HFFc6 (cell line): ENCODE measurements around the gene SOHLH2. TPM values are rescaled to one million over a fixed set of nuclear protein-coding genes. Genes with fewer than 3 reads are reported as not detected.

ENCODE experiments used
- DNase-seq: peaks from one replicate; pipeline ENCODE4 v3.0.0-alpha.2; 2018
- H3K27ac Mint-ChIP-seq: 2 replicates; pipeline ENCODE4 v1.8.0; 2020; ENCODE audit warnings: mild to moderate bottlenecking, mixed read lengths
- H3K27me3 Mint-ChIP-seq: 2 replicates; pipeline ENCODE4 v1.8.0; 2021; ENCODE audit warnings: mild to moderate bottlenecking, moderate library complexity, mixed read lengths; ENCODE audit not compliant: insufficient read depth
- H3K36me3 Mint-ChIP-seq: 2 replicates; pipeline ENCODE4 v1.8.0; 2021; ENCODE audit warnings: low read depth, mixed read lengths
- H3K4me1 Mint-ChIP-seq: 2 replicates; pipeline ENCODE4 v1.8.0; 2020; ENCODE audit warnings: low read depth, mixed read lengths
- H3K4me3 Mint-ChIP-seq: 2 replicates; pipeline ENCODE4 v1.8.0; 2020; ENCODE audit warnings: mild to moderate bottlenecking, moderate library complexity, mixed read lengths
- H3K9me3 Mint-ChIP-seq: 2 replicates; pipeline ENCODE4 v1.8.0; 2020; ENCODE audit warnings: mild to moderate bottlenecking, mixed read lengths
- total RNA-seq, 6 experiments: library from RNA; stranded (reverse); fragmentation: NEBNext Ultra II Directional; extraction: Animal tissue kit (Norgen Biotek cat#: 25700); gene quantifications; 2 replicates in 1 of 6; 3 replicates in 5 of 6; pipeline ENCODE4 v1.2.3, GENCODE V29; 2021
- TF ChIP-seq, protein P1 (sequence below): fragments of 200-600 bp; sonication (generic); IDR thresholded peaks from 2 replicates; pipeline ENCODE4 v1.5.0; 2021; ENCODE audit warnings: antibody characterized with exemption, mild to moderate bottlenecking

SOHLH2 gene
- total RNA-seq, 6 experiments from 2014 or later, result 0.18 to 0.43 (median 0.29) TPM; not detected in 1

GRCh38 chr13:36175621-36176020 lies 38.7 kb downstream of the SOHLH2 start:
- DNase-seq, result no peak
- Mint-ChIP-seq H3K4me1 (no peaks in the 10 kb centered on the region), H3K9me3 (peaks cover 4% of the 10 kb centered on the region), H3K4me3 (no peak overlapping the region), H3K27me3 (no peaks in the 10 kb centered on the region; the same call in 1 of the 2 replicates), H3K36me3 (no peaks in the 10 kb centered on the region), H3K27ac (no peak overlapping the region)
- TF ChIP-seq, protein P1, sequence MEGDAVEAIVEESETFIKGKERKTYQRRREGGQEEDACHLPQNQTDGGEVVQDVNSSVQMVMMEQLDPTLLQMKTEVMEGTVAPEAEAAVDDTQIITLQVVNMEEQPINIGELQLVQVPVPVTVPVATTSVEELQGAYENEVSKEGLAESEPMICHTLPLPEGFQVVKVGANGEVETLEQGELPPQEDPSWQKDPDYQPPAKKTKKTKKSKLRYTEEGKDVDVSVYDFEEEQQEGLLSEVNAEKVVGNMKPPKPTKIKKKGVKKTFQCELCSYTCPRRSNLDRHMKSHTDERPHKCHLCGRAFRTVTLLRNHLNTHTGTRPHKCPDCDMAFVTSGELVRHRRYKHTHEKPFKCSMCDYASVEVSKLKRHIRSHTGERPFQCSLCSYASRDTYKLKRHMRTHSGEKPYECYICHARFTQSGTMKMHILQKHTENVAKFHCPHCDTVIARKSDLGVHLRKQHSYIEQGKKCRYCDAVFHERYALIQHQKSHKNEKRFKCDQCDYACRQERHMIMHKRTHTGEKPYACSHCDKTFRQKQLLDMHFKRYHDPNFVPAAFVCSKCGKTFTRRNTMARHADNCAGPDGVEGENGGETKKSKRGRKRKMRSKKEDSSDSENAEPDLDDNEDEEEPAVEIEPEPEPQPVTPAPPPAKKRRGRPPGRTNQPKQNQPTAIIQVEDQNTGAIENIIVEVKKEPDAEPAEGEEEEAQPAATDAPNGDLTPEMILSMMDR, result no peak

- Mint-ChIP-seq H3K4me3 (no peak overlapping the region), H3K27ac (no peak overlapping the region), H3K4me1 (no peaks in the 10 kb centered on the region), H3K9me3 (peaks cover 4% of the 10 kb centered on the region), H3K36me3 (no peaks in the 10 kb centered on the region), H3K27me3 (no peaks in the 10 kb centered on the region; the same call in 1 of the 2 replicates)
- TF ChIP-seq, protein P1, result no peak
- DNase-seq, result no peak
Measured at GRCh38 chr13:36174923-36175322, 39.4 kb downstream of the SOHLH2 start.

GRCh38 chr13:36173571-36174322 lies 40.6 kb downstream of the SOHLH2 start:
- TF ChIP-seq, protein P1, result no peak
- Mint-ChIP-seq H3K9me3 (peaks cover 4% of the 10 kb centered on the region; the same call in 1 of the 2 replicates), H3K4me1 (no peaks in the 10 kb centered on the region), H3K4me3 (no peak overlapping the region), H3K27ac (no peak overlapping the region), H3K27me3 (no peaks in the 10 kb centered on the region; the same call in 1 of the 2 replicates), H3K36me3 (no peaks in the 10 kb centered on the region)
- DNase-seq, result no peak

DNA sequence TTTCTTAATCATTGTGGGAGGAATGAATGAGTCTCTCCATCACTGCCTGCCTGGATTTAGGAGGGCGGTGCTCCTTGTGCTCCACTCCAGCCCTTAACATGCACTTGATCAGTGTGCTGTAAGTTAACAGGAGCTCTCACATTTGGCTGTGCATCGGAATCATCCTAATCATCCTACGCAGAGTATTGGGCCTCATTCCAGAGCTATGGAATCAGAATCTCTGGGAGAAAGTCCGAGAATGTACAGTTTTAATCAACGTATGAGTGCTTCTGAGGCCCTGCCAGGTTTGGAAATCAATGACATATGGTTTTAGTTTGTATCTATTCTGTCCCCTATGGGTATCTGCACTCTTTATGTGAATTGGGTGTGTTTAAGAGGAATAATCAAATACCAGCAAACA lies 48.3 kb downstream of the SOHLH2 start:
- no peak overlapping the region for H3K4me3 Mint-ChIP-seq
- no peaks in the 10 kb centered on the region for H3K4me1 Mint-ChIP-seq
- H3K27me3 Mint-ChIP-seq, result no peaks in the 10 kb centered on the region
- no peaks in the 10 kb centered on the region for H3K36me3 Mint-ChIP-seq
- no peak for DNase-seq
- TF ChIP-seq, protein P1, result no peak
- H3K9me3 Mint-ChIP-seq, result peaks cover 23% of the 10 kb centered on the region
- no peak overlapping the region for H3K27ac Mint-ChIP-seq

- no peak overlapping the region for H3K27ac Mint-ChIP-seq
- H3K9me3 Mint-ChIP-seq, result peaks cover 34% of the 10 kb centered on the region
- TF ChIP-seq, protein P1, result no peak
- H3K36me3 Mint-ChIP-seq, result no peaks in the 10 kb centered on the region; the same call in 1 of the 2 replicates
- DNase-seq, result peak; percentile 15
- H3K27me3 Mint-ChIP-seq, result no peaks in the 10 kb centered on the region
- no peaks in the 10 kb centered on the region for H3K4me1 Mint-ChIP-seq
- H3K4me3 Mint-ChIP-seq, result no peak overlapping the region
Measured at GRCh38 chr13:36163809-36164308, 50.5 kb downstream of the SOHLH2 start.
